GM19099 (cell line): ENCODE data around the gene SPP2.

Experiments used
- POLR2A ChIP-seq: IDR thresholded peaks from 3 replicates; pipeline ENCODE4 v1.6.1; 2011; ENCODE audit warnings: low read depth; ENCODE audit not compliant: insufficient read length; ENCODE audit errors: extremely low read depth

The SPP2 gene

DNA sequence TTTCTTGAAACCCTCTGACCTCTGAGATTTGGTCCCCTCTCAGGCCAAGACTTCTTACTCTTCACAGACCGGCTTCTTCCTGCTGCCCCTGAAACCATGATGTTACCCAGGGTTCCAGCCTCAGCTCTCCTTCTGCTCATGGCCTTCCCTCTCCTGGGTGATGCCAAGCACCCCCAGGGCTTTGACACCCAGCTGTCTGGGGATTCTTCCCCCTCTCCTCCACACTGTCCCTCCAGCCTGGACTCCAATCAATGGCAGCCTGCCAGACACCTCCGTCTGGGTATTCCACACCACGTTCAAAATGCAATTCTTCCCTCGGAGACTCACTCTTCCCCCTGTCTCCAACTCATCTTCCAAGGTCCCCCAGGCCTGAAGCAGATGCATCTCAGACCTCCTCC, 25.0 kb downstream of the SPP2 start:
- no peak for TF ChIP-seq POLR2A

DNA sequence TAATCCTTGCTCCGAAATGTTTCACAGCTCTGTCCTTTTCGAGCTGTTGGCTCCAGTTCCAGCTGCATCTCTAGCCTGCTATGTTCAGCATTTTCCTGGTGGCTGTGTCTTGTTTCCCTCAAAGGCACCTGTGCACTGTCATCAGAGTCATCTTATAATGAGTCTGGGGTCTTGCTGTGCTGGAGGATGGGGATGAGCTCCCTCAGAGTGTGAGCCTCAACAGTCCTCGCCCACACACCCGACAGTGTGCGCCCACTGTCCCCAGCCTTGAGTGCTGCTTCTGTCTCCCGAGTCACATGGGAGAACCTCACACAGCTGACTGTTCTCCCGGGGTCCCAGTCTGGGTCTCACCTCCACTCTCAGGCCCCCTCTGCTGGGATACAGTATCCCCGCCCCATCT, 25.4 kb downstream of the SPP2 start:
- no peak for TF ChIP-seq POLR2A

DNA sequence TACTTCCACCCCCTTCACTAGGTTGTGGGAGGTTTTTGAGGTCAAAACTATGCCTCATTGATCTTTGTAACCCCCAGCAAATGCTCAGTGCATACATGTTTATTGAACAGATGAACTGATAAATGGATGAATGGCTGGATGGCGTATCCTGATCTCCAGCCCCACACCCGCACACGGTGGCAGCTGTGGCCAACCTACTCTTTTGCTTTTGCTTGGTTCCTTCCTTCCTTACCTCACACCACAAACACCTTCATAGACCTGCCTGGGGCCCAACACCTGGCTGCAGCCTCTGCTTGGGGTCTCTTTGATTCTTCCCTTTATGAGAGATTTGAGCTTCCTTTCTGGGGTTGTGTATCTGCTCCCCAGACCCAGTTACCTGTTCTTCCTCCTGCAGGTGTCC, 25.9 kb downstream of the SPP2 start:
- no peak for TF ChIP-seq POLR2A

DNA sequence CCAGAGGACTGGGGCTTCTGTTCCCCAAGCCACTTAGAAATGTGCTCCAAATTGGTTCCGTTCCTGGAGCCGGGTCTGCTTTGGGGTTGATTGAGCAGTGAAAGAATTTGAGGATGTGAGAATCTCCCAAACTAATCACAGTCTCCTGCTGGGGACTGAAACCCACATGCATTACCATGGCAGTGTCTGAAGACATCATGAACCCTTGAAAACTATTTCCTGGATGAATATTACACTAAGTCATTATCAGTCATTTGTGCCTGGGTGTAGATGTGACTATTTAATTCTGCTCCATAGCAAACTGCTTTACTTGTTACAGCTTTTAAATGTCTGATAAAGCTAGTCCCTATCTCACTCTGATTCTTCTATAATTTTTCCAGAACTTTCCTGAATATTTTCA, 27.6 kb downstream of the SPP2 start:
- TF ChIP-seq POLR2A = no peak

DNA sequence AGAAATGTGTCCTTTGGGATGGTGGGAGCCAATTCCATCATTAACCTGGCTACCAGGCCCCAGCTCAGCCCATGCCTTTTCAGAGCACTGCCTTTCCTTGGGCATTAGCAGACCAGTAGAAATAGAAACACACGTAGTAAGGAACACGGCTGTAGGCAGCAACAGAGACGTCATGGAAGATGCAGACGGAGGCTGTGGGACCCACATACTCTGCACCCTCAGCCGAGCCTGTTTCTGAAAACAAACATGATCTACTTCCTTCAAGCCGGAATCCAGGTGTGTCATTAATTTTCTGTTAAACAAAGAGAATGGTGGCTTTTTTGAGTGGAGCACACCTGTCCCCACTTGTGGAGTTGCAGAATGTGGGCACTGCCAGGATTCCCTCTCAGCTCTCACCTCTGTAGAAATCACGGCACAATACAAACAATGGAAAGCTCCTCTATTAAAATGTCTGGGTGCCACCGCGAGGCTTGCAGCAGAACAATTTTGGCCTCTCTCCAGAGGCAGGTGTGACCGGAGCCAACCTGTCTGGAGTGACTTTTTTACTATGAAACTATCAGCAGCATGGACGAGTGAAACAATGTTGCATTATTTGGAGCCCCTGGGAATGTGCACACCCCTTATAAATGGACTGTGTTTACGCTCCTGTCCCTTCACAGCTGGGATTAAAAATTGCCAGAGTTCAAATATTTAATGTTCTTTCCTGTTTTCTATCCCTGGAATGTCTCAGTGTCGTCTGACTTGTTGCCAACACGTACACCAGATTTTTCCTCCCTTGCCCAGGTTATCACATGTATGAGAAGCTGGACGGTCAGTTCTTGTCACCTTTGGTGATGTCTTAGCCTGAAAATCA, 31.7 kb downstream of the SPP2 start:
- no peak for TF ChIP-seq POLR2A

DNA sequence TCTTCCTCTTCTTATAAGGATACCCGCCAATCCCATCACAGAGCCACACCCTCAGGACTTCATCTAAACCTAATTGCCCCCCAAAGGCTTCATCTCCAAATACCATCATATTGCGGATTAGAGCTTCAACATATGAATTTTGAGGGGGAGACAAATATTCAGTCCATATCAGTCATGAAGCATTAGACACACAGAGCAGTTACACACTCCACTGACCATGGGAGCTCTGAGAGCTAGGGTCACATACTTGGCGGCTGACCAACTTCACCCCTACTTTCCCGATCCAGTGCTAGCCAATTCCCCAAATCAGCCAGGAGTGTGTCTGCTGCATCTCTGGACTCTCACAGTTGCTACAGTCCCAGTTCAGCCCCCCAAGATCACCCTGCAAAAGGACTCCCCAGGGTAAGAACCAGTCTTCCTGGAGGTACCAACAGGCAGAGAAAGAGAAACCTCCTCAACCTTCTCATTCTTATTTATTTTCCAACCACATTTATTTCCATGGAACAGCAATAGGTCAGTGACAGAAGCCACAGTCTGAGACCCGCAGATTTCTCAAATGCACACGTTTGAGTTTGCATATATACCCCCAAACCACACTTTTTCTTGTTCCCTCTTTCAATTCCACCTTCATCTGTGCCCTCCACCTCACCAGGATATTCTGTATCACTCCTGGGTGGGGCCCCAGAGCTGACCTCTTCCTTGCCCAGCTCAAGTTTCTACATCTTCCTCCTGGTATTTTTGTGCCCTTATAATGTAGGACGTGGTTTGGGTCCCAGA, 33.3 kb downstream of the SPP2 start:
- TF ChIP-seq POLR2A = no peak

DNA sequence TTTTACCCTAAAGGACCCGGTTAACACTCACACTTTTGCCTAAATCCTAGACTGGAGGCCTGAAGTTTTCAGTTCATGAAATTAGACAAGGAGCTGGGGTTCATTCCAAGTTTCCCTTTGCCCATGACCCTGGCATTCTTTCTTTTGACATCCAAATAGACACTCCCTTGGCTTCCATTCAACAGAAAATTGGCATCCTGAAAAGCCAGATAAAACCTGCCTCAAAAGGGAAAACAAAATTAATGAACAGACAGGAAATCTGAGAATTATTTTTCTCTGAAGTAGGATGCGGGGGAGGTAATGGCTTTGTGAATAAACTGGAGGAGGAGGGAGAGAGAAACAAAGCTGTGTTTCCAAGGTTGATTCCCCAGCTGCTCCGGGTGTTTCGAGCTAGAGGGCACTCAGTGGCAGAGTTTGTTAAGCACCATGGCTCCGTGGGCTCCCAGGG, 41.0 kb downstream of the SPP2 start:
- no peak for TF ChIP-seq POLR2A

DNA sequence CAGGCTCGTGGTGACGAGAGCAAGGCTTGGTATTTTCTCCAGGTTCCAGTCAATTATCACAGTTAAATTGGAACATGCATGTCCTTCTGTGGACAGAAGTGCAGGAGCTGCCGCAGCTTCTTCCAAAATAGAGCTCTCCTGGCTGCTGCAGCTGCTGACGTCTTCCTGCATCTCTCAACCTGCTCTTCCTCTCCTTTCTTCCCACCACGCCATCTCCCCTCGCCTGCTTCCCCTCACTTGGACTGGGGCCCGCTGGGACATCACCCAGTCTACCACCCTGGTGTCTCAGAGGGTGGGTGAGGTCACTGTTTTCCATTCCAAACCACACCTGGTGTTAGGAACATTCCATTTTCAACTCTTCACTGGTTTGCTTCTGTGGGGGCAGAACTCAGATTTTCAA, 41.4 kb downstream of the SPP2 start:
- TF ChIP-seq POLR2A = no peak

DNA sequence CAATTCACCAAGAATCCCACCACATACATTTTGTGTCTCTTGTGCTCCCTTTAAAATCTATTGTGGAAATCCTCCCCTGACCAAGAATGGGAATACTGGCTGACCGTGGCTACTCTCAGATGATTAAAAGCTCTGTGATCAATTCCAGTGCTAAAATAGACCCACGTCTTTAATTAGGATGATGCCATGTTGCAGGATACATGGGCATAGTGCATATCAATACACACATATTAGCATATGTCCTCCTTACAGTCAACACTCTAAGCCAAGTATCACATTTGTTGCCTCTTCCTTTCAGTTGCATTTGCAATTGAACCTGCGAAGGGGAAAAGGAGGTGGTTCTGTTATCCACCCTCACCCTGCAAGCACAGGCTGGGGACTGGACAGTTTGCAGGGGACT, 41.8 kb downstream of the SPP2 start:
- no peak for TF ChIP-seq POLR2A

DNA sequence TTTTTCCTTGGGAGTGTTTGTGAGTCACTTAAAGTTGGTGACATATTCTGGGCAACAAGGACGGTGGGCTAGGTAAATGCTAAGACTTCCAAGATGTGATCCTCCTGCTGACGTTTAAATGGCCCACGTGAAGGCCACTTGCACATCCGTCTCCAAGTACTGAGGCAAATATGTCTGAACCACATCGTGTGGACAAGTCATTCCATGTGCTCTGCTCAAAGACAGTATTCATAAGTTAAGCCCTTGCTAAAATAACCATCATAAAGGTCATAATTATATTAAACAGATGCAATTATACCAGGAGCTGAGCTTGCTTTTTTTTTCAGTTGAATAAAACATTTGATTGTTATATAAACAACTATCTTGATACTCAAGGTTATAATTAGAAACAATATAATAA, 44.8 kb downstream of the SPP2 start:
- no peak for TF ChIP-seq POLR2A

DNA sequence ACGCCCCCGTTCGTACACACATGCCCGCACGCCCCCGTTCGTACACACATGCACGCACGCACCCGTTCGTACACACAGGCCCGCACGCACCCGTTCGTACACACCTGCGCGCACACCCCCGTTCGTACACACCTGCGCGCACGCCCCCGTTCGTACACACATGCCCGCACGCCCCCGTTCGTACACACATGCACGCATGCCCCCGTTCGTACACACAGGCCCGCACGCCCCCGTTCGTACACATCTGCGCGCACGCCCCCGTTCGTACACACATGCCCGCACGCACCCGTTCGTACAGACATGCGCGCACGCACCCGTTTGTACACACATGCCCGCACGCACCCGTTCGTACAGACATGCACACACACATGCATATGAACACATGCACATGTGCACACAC, 45.7 kb downstream of the SPP2 start:
- no peak for TF ChIP-seq POLR2A

DNA sequence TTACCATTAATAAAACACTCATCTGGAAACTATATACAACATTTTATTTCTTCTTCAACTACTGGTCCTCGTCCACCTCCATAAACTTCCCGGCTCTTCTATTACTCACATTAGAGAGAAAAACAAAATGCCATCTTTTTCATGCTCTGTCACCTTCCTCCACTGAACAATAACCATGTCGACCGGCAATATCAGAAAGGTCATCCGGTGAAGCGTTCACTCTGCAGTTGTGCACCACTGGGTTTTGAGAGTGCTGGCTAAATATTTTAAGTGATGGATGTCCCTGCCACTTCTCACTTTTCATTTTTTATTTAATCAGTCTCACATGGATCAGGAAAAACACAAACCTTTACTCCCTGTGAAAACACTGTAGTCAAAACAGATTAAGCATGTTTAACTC, 48.2 kb downstream of the SPP2 start:
- TF ChIP-seq POLR2A = no peak

DNA sequence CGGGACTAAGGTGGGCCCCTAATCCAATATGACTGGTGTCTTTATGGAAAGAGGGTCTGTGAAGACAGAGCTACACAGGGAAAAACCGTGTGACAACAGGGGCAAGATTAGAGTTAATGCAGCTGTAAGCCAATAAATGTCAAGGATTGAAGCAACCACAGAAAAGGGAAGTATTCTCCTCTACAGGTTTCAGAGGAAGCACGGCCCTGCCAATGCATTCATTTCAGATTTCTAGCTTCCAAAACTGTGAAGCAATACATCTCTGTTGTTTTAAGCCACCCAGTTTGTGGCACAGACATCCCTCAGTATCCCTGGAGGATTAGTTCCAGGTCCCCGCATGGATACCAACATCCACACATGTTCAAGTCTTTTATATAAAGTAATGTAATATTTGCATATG, 48.8 kb downstream of the SPP2 start:
- TF ChIP-seq POLR2A = no peak

DNA sequence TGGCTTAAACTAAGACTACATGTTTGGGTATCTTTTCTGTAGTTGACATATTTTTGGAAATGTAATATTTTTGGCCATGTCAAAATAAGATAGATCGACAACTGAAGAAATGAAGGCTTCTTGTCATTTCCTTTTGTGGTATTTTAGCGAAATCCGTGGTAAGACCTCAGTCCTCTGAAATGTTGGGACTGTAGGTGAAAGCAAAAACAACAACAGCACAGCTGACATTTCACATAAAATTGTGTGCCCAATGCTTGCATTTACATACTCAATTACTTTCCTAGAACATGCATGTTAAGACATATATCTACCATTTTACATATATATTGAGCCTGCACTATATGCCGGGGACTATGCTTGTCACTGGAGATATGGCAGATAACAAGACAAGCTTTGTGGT, 50.2 kb downstream of the SPP2 start:
- TF ChIP-seq POLR2A = no peak

DNA sequence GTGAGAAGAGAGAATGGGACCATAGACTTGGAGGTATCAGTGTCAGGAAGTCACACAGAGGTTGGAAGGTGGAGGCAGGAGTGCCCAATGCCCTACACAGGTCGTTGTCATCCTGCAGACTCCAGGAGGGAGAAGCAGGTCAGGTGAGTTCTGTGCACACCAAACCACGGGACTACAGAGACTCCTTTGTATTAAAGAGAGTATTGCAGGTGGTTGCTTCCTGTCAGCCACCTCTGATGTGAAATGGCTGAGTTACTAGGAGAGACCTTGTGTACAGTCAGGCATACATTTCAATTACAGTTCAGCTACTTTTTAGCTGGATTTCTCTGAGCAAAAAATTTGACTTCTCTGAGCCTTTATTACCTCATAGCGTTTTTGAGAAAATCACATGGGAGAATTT, 51.6 kb downstream of the SPP2 start:
- no peak for TF ChIP-seq POLR2A

DNA sequence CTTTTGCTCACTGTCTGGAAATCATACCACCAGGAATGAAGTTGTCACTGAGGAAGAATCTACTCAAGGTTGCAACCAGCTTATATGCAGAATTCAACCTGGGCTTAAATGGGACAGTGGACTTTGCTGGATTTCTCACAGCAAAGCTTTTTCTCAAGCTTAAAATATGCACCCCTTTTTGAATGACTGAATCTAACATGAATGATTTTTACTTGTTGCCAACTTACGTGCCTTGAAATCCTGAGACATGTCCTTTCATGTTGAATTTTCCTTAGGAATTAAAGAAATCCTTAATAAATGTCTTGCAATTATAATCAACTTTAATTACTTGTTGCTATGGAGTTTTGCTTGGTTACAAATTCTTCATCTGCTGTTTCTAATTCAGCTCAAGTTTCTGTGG, 57.4 kb downstream of the SPP2 start:
- TF ChIP-seq POLR2A = no peak

DNA sequence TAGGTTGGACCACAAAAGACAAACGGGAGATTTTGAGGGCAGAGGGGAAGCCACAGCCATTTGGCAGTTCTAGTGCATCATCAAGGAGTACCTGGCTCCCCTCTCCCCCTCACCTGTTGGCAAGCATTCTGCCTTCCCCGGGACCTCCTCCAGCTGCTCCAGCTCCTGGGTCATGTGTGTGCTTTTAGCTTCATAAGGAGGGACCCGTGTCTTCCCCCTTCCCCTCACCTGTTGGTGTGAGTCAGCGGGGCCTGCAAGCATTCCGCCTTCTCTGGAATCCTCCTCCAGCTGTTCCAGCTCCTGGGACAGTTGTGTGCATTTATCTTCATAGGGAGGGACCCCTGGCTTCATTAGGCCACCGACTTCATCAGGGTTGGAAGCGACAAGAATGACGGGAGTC, 58.8 kb downstream of the SPP2 start:
- TF ChIP-seq POLR2A = no peak

DNA sequence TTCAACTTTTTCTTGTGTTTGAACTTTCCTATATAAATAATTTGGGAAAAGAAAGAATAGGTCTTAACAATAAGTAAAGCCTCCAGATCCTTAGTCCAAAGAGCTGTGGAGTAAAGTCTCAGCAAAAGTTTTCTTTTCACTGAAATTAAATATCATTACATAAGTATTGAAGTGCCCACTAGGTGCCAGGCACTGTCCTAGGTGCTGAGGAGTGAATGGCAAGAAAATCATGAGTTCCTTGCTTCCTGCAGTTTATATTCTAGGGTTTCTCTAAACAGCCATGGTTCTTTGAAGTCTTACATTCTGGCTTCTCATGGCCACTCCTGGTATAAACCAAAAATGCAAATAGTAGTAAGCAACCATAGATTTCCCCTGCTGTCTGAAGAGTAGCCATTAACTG, 59.7 kb downstream of the SPP2 start:
- no peak for TF ChIP-seq POLR2A
